GM18519 (cell line): ENCODE data around the gene CRIM1.

Experiments used
- ATAC-seq: cut with Tn5 transposase; IDR thresholded peaks from one replicate; pipeline ENCODE4 v1.9.1; 2021; ENCODE audit warnings: mild to moderate bottlenecking, moderate library complexity; ENCODE audit not compliant: unreplicated experiment, low FRiP score

Gene CRIM1

DNA sequence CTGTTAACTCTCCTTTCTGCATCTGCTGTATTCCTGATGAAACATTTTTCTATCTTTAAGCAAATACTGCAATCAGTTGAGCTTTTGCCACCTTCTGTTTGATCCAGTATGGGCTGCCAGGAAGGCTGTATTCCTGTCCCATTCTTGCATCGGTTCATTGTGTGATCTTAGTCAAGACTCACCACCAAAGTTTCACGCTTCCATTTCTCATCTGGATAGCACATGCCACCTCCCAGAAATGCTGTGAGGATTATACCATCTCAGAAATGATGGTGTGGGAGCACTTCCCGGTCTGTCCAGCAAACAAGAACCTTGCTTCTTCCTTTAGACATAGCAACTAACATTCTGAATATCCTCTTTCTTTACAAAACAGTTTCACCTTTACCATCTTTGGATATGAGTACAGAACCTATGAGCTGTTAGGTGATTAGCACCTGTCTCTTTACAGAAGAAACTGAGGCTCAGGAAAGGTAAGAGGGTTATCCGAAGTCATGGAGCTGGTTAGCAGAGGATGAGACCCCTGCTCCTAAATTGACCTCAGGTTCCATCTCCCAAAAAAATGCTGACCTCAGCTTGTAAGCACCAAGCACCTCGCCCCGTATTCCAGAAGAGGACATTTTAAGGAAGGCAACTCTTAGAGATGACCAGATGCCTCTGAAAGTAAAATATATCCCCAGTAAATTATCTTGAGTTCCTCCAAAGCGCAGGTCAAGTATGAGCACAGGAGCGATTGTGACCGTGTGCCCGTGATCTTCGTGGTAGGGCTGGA is 185.6 kb downstream of the CRIM1 start:
- ATAC-seq: no peak

DNA sequence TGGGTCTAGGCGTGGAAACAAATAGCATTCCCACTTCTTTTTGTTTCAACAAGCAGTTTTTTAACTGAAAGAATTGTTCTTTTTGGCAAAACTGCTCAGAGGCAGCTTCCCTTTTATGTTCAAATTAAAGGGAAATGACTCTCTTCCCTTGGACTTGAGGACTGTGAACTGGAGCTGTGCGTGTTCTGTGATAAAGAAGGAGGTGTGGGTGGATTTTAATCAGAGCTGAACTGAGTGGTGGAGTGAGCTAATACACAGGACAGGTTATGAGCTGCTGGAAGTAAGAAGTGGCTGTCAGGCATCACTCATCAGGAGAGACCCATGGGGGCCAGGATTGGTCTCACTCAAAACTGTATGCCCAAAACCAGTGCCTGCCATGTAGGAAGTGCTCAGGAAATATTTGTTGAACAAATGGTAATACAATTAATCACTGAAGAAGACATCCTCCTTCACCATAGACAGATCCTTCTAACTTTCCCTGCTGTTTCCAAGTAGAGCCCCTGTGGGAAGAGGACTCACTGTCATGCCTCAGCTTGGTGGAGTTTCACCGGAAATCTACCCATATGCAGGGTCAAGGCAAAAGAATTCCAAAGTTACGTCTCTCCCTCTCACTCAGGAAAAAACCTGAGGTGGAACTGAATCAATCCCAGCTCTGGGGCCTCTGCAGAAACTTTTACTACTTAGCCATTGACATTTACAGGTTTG is 186.5 kb downstream of the CRIM1 start:
- no peak for ATAC-seq

DNA sequence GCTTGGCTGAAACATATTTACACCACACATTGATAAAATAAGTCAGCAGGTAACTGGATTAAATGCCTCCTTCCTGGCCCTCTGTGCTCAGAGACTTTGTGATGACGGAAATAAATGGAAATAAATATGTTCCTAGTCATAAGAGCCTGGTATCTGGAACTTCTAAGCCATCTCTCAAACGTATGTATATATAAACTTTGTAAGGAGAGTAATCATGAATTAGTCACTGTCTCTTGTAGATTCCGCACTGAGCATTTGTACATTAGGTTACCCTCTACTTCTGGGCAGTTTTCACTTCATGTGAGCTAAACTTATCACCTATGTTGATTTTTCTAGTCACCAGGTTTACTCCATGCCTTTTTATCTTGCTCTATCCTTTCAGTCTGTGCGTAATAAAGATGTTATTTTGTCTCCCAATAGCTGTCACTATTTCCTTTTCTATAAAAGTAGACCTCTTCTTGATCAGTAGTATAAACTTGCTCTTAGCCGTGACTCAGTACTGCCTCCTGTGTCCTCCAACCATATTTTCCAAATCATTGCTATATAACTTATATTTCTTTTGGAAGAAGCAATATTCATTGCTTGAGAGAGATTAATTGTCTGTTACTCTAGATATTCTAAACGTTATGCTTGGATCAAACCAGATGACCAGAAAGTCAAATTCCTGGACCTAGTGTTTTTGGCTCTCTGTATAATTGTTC is 189.2 kb downstream of the CRIM1 start:
- no peak for ATAC-seq

DNA sequence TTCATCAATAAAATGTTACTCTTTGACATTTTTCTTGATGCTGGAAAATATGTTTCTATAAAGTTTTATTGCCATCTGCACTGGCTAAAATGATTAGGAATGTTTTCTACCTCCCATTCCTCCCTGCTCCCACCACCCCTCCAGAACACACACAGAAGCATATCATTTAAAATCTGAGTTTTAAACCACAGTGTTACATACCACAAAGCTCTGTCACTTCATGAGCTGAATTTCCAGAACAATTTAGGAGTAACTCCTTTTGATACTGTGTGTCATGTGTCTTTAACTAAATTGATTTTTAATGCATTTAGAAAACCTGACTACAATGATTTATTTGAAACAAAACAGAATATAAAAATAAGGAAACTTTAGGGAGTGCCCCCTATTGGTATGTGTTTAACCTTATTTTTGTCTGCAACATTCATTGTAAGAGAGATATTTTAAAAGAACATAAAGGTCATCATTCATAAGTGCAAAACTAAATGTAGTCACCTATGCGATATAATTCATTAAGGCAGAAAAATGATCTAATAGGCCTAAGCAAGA is 190.4 kb downstream of the CRIM1 start:
- ATAC-seq: no peak

DNA sequence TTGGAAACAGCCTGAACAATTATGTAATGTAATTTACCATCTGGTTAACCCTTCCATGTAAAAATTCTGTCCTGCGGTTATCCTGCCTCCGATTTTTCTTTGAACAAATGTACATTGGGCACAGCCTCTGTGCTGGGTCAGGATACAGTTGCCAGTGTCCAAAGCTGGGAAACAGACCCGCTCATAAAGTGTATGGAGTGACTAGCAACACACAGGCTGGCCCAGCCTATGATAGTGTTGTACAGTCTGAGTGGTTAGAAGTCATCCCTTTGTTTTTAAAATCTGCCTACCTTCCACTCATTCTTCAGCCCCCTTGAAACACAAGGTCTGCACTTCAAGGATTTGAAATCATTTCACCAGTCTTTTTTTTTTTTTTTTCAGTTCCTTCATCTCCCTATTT is 192.3 kb downstream of the CRIM1 start:
- no peak for ATAC-seq

DNA sequence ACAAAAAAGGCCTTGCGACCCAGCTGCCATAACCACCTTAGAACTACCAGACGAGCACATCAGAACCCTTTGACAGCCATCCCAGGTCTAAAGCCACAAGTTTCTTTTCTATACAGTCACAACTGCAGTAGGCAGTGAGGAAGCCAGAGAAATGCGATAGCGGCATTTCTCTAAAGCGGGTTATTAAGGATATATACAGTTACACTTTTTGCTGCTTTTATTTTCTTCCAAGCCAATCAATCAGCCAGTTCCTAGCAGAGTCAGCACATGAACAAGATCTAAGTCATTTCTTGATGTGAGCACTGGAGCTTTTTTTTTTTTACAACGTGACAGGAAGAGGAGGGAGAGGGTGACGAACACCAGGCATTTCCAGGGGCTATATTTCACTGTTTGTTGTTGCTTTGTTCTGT is 193.6 kb downstream of the CRIM1 start:
- no peak for ATAC-seq

DNA sequence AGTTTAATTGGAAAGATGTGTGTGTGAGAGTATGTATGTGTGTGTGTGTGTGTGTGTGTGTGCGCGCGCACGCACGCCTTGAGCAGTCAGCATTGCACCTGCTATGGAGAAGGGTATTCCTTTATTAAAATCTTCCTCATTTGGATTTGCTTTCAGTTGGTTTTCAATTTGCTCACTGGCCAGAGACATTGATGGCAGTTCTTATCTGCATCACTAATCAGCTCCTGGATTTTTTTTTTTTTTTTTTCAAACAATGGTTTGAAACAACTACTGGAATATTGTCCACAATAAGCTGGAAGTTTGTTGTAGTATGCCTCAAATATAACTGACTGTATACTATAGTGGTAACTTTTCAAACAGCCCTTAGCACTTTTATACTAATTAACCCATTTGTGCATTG is 194.4 kb downstream of the CRIM1 start:
- no peak for ATAC-seq

DNA sequence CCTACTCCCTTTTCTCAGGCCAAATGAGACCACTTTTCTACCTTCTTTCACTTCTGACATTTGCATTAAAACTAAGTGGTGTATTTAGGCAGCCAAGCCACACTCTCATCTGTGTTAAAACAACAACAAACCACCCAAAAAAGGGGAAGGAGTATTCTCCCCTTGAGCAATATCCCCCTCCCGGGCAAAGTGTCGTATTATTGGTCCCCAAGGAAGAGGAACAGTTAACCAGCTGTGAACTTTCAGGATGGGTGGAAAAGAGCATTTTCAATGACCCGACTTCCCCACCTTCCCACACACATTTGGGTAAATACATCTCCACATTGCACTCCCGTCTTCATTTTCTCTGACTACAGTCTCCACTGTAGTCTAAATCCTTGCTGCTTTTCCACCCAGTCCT is 198.1 kb downstream of the CRIM1 start:
- no peak for ATAC-seq

DNA sequence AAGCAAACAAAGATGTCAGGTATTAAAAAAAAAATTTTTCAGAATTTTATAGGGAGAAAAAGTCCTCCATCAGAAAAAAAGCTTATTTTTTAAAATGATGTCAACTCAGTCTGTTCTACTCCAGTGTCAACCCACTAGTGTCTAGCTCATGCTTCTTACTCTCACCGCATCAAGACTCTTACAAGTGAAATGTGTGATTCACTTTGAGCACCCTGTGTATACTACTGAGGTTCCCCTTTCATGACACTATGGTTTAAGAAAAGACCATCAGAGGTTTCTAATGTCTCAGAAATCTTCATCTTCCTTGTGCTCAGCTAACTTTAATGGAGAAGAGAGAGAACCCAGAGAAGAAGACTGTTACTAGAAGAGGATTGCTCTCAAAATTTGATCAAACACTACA is 199.0 kb downstream of the CRIM1 start:
- ATAC-seq: no peak

DNA sequence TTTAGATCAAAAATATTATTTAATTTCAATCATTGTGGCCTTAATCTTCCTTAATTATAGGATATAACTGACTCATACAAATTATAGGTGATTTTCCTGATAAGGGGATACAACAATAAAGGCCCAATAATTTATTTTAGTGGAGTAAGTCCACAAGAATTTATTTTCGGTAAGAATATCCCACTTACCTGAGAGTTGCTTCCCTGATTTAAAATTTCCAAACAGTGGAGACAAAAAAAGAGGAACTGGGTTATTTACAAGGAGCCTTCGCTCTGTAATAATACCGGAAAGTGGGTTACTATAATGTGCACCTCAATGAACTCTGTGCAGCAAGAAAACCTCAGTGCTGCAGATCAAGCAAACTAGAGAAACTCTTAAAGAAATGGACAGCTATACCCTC is 200.2 kb downstream of the CRIM1 start:
- no peak for ATAC-seq

DNA sequence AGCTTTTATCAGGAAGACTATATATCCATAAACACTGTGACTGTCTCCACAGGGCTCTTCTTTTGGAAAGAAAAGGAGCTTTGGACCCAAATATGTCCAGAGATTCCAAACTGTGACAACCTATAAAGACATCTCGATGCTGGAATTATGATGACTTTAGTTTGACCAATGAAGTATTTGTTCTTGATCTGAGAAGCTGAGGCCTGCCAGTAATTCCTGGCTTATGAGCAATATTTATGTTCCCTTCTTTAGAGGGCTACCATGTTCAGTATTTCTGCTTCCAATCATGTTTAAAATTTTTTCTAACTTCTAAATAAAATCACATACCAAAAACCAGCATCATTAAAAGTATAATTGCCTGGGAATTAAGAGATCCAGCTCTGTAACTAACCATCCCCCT is 201.3 kb downstream of the CRIM1 start:
- no peak for ATAC-seq

DNA sequence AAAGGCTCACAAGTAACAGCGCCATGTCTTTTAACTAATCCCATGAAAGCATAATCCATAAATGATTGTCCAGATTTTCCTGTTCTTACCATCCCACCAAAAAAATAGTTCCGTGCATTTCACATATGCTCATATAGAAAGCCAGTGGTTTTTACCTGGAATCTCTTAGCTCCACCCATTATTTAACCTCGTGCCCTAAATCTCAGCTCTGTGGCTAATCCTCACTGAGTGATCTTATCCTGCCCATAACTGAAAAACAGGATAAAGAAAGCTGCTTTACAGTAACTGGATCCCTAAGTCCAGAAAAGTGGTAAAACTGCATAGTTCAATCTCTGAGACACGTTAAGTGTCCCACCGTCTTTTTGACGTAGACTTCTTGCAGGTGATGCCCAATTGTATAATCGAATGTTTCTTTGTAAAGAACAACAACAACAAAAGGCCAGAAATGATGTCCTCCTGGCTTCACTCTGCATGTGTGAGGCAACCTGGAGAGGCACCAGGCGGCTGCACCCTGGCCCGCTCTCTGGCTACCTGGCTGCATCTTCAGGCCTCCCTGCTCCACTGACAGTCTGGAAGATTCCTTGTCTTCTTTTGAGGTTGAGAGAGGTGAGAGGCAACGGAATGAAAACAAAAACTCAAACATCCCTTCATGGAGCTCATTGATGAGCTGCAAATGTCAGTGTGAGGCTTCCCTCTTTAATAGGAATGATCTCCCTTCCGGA is 203.8 kb downstream of the CRIM1 start:
- ATAC-seq: no peak

DNA sequence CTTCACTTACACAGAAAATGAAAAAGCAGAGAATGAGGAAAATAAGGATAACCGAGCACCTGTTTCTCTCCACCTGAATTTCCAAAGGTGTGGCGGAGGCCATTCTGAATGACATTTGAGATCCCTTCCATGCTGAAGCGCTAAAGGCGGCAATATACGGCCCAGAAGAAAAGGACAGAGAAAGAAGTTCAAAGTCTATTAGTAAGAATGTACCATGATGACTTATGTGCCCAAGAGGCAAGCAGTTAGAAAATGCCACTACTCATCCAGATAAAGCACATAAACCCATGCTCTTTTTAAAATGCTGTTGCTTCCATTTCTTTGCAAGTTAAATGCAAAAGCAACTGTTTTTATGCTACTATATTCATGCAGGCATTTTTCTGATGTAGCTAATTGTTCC is 205.1 kb downstream of the CRIM1 start:
- no peak for ATAC-seq

DNA sequence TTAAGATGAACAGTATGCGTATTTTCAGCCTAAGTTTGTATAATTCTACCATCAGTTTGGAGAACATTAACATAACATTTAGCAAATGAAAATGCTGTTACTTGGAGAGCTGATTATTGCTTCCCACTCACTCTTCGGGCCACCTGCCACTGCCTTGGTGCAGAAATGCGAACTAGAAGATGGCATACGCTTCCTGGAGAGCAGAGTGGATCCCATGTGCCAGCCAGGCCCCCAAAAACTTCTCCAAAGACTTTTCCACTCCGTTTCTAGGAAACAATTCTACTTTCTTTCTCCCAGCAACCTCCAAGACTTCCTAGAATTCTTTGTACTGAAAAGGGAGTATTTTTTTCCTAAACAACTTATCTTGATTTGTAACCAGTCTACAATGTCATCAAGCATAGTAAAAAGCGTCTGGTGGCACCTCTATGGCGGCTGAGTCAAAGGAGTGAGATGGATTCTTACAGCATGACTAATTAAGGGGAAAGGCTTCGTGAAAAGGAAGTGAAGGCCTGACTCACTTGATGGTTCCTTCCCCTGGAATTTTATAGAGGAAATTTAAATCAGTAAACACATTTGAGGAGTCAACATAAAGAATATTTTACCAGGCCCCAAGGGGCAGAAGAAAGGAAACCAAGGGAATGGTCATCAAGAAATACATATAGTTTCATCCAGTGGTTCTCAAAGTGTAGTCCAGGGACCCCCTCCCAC is 205.8 kb downstream of the CRIM1 start:
- no peak for ATAC-seq

DNA sequence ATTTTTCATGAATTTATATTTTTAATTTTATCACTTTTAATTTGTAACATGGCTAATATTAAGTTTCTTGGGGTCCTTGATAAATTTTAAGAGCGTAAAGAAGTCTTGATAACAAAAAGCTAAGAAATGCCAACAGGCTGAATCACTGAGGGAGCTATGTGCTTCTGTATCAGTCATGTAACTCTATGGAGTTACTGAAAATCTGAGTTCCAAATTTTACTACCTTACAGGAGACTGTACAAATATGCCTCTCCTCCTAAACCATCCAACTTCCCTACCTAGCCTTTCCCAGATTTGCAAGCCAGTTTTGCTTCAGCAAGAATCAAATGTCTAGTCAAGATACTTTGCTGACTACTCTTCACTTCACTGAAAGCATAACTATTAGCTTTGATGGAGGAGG is 206.7 kb downstream of the CRIM1 start:
- ATAC-seq: no peak

DNA sequence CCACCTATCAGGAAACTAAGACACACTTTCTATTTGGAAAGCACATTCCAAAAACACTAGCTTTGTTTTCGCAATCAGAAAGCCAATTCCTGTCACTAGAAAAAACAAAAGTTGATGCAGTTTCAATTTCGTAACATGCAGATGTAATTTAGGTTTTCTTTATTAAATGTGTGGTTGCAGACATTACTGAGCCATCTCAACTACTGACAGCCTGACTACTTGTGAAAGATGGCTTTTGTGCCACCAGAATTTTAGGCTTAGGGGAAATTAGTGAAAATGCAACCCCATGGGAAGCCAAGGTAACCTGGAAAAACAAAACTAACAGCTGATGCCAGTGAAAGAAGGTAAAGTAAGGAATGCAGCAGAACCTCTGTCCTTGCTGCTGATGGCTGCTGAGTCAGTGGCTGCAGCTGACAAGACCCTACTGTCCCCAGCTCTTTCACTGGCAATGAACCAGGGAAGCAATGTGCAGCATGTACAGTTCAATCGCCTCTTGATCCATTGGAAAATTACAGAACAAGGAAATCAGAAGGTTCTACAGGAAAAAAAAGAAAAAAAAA is 207.5 kb downstream of the CRIM1 start:
- no peak for ATAC-seq

DNA sequence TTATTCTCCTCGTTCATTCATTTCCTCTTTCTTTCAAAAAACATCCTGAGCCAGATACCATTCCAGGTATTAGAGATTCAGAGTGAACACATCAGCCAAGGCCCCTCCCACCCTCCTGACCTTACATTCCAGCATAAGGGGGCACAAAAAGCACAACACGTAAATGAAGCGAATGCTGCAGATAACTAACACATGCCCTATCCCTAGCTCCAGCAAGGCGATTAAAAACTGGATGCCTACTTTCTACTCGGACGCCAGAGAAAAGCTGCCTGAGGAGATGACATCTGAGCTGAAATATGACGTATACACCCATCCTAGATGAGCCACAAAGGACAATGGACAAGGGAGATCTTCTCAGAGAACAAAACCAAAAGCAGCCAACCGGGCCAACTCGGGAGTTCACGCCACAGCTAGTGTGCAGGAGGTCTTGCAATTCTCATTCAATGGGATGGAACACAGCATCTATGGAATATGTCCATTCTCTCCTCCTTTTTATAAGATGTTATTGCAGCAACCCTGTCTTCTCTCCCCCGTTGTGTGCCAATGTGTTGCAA is 208.9 kb downstream of the CRIM1 start:
- no peak for ATAC-seq

DNA sequence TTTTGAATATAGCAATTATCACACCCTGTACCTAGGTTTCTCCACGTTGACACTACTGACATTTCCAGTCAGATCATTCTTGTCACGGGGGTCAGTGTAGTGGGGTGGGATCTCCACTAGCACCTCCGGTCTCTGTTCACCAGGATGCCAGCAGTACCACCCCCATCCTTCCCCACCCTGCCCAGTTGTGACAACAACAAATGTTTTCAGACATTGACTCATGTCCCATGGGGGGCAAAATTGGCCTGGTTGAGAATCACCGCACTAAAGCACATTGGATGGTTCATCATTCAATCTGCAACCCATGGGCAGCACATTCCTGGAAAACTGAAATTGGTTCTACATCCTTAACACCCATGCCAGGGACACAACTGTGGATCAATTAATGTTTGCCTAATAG is 210.1 kb downstream of the CRIM1 start:
- ATAC-seq: no peak

DNA sequence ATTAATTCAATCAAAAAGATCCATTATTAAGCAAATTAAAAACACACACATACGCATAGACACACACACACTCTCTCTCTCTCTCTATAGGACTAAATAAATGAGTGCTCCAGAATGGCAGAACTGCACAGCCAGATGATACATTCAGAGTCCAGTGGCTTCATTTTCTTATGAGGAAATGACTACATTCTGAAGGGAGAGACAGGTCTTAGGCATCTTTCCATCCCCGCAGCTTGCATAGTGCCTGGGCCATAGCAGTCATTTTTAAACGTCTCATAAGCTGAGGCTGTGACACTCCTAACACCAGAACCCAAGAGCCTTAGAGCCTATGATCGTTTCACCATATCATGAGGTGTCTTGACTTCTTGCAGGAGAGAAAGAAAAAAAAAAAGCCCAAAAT is 211.3 kb downstream of the CRIM1 start:
- ATAC-seq: no peak
